22Rv1 (cell line): ENCODE measurements around the gene SLC44A4.
"Not testable (repeated sequence)": the region's sequence is repeated elsewhere in the genome, so short reads cannot be mapped to it uniquely, and the experiment has no call there.

Experiments
- H3K27ac ChIP-seq: fragments of 450-650 bp; 2 replicates; pipeline ENCODE4 v1.5.1; 2017
- CTCF ChIP-seq: fragments of 450-650 bp; IDR thresholded peaks from 2 replicates; pipeline ENCODE4 v1.5.1; 2017; ENCODE audit warnings: mild to moderate bottlenecking
- ZFX ChIP-seq: fragments of 450-650 bp; IDR thresholded peaks from 2 replicates; pipeline ENCODE4 v1.6.1; 2017; ENCODE audit warnings: antibody characterized with exemption, borderline replicate concordance

The SLC44A4 gene

GRCh38 chr6:31918069-31918720, 39.4 kb upstream of the SLC44A4 start:
- H3K27ac ChIP-seq: no peak overlapping the region
- TF ChIP-seq ZFX (no peak), CTCF (no peak)

DNA sequence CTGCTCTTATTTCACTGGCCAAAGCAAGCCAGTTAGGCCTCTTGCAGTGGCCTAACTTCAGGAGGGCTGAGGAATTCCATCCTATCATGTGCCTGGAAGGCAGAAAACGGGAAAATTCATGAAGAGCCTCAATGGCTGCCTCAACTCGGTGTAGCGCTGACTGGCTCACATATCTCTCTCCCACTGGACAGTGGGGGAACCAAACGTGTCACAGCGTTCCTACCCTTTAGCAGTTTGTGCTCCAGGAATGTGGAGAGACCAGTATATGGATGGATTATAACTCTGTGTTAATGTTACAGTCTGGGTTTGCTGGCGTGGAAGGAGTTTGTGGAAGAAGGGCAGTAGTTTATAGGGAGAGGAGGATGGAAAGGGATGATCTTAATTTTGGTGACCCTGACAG, 37.0 kb upstream of the SLC44A4 start:
- H3K27ac ChIP-seq: no peak overlapping the region
- no peak for TF ChIP-seq ZFX
- no peak for TF ChIP-seq CTCF

DNA sequence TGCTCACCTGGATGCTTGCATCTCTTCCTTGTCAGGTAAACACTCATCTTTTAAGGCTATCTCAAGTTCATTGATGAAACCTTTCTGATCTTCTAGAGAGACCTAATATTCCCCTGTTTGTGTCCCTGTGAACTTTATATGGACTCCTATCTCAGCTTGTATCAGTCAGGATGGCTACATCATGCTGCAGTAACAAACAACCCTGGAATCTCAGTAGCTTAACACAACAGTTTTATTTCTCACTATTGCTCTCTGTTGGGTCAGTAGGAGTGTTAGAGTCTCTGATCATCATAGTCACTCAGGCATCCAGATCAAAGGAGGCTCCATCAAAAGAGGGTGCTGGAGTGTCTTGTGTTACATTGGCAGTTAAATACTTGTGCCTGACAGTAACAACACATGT, 36.6 kb upstream of the SLC44A4 start:
- H3K27ac ChIP-seq: no peak overlapping the region
- TF ChIP-seq CTCF: no peak
- no peak for TF ChIP-seq ZFX

GRCh38 chr6:31911826-31912585, 33.2 kb upstream of the SLC44A4 start:
- TF ChIP-seq CTCF (no peak), ZFX (no peak)
- H3K27ac ChIP-seq: no peak overlapping the region

- not testable (repeated sequence) for H3K27ac ChIP-seq
Observed at GRCh38 chr6:31909298-31909697, 30.5 kb upstream of the SLC44A4 start.

GRCh38 chr6:31908791-31909190, 30.0 kb upstream of the SLC44A4 start:
- no peak overlapping the region for H3K27ac ChIP-seq
- TF ChIP-seq CTCF: no peak
- TF ChIP-seq ZFX: no peak

- not testable (repeated sequence) for H3K27ac ChIP-seq
Observed at GRCh38 chr6:31908255-31908654, 29.5 kb upstream of the SLC44A4 start.

DNA sequence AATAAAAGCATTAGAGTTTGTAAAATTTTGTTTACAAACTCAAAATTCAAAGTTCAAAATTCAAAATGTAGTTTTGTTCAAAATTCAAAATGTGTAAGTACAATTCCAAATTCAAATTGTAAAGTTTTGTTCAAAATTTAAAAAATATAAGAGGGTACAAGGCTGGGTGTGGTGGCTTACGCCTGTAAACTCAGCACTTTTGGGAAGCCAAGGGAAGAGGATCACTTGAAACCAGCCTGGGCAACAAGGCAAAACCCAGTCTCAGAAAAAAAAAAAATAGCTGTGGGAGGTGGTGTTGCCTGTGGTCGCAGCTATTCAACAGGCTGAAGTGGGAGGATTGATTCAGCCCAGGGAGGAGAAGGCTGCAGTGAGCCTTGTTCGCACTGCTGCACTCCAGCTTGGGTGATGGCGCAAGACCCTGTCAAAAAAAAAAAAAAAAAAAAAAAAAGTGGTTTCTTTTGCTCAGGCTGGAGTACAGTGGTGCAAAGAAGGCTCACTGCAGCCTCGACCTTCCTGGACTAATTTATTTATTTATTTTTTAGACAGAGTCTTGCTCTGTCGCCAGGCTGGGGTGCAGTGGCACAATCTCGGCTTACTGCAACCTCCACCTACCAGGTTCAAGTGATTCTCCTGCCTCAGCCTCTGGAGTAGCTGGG, 28.5 kb upstream of the SLC44A4 start:
- TF ChIP-seq ZFX (no peak), CTCF (no peak)

DNA sequence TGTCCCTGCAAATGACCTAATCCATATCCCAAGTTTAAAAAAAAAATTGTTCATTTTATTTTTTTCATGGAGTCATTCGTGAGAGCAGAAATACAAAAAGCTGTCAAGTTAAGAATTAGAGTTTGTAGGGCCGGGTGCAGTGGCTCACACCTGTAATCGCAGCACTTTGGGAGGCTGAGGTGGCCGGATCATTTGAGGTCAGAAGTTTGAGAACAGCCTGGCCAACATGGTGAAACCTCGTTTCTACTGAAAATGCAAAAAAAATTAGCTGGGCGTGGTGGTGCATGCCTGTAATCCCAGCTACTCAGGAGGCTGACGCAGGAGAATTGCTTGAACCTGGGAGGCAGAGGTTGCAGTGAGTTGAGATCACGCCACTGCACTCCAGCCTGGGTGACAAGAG, 27.9 kb upstream of the SLC44A4 start:
- not testable (repeated sequence) for H3K27ac ChIP-seq

More for the DNA sequence above, 28.5 kb upstream of the SLC44A4 start:
- no peak overlapping the region for H3K27ac ChIP-seq
